Hepatocyte (in vitro differentiated cells): ENCODE results near the gene DAB2IP. TPM values are rescaled to one million over a fixed set of nuclear protein-coding genes. Genes with fewer than 3 reads are reported as not detected.

ENCODE experiments used
- DNase-seq: peaks from one replicate; pipeline ENCODE4 v3.0.0-alpha.2; 2016; ENCODE audit warnings: low spot score
- H2AFZ ChIP-seq: fragments of 200-600 bp; sonication (generic); 2 replicates; pipeline ENCODE4 v1.6.0; 2016; ENCODE audit warnings: antibody characterized with exemption, mild to moderate bottlenecking
- H3K27ac ChIP-seq: fragments of 200-600 bp; sonication (generic); 2 replicates; pipeline ENCODE4 v1.5.1; 2016; ENCODE audit warnings: mild to moderate bottlenecking
- H3K27me3 ChIP-seq: fragments of 200-600 bp; sonication (generic); 2 replicates; pipeline ENCODE4 v1.6.1; 2016
- H3K36me3 ChIP-seq: fragments of 200-600 bp; sonication (generic); replicated peaks from 2 replicates; pipeline ENCODE4 v1.5.1; 2016; ENCODE audit warnings: low read depth; ENCODE audit not compliant: insufficient read depth
- H3K4me1 ChIP-seq: fragments of 200-600 bp; sonication (generic); 2 replicates; pipeline ENCODE4 v1.5.1; 2016; ENCODE audit warnings: mild to moderate bottlenecking, moderate library complexity; ENCODE audit not compliant: insufficient read depth
- H3K4me2 ChIP-seq: fragments of 200-600 bp; sonication (generic); 2 replicates; pipeline ENCODE4 v1.6.0; 2016
- H3K4me3 ChIP-seq: fragments of 200-600 bp; sonication (generic); 2 replicates; pipeline ENCODE4 v1.5.1; 2016; ENCODE audit warnings: mild to moderate bottlenecking
- H3K79me2 ChIP-seq: fragments of 200-600 bp; sonication (generic); 2 replicates; pipeline ENCODE4 v1.6.0; 2017; ENCODE audit warnings: mild to moderate bottlenecking
- H3K9me2 ChIP-seq: fragments of 200-600 bp; sonication (generic); replicated peaks from 2 replicates; pipeline ENCODE4 v1.6.0; 2017; ENCODE audit warnings: mild to moderate bottlenecking; ENCODE audit not compliant: insufficient read depth
- H3K9me3 ChIP-seq: fragments of 200-600 bp; sonication (generic); 2 replicates; pipeline ENCODE4 v1.5.1; 2016; ENCODE audit warnings: low read depth, mild to moderate bottlenecking
- H4K20me1 ChIP-seq: fragments of 200-600 bp; sonication (generic); 2 replicates; pipeline ENCODE4 v1.6.0; 2016; ENCODE audit warnings: mild to moderate bottlenecking; ENCODE audit not compliant: insufficient read depth, poor library complexity, severe bottlenecking
- CTCF ChIP-seq: fragments of 200-600 bp; sonication (generic); IDR thresholded peaks from 2 replicates; pipeline ENCODE4 v1.5.1; 2016; ENCODE audit warnings: antibody characterized with exemption, mild to moderate bottlenecking; ENCODE audit not compliant: poor library complexity
- EZH2 ChIP-seq: fragments of 200-600 bp; sonication (generic); IDR thresholded peaks from 2 replicates; pipeline ENCODE4 v1.6.1; 2016; ENCODE audit warnings: antibody characterized with exemption, mild to moderate bottlenecking, borderline replicate concordance
- EZH2phosphoT487 ChIP-seq: fragments of 200-600 bp; sonication (generic); IDR thresholded peaks from one replicate; pipeline ENCODE4 v1.6.1; 2018; ENCODE audit warnings: antibody characterized with exemption, mild to moderate bottlenecking, low read depth, moderate library complexity; ENCODE audit not compliant: unreplicated experiment, severe bottlenecking
- WGBS: methylation state at CpG from one replicate; pipeline ENCODE4 v1.1.6; 2016; ENCODE audit warnings: low lambda C conversion rate; ENCODE audit errors: missing lambda C conversion rate; 5-methylcytosine and 5-hydroxymethylcytosine counted together
- polyA plus RNA-seq: library from polyadenylated mRNA; unstranded; fragments of >200 nt; fragmentation: Nextera tagmentation; extraction: Ambion mirVana; gene quantifications from 2 replicates; pipeline ENCODE4 v1.2.1, GENCODE V29; 2016
- total RNA-seq: library from RNA; depleted of rRNA; stranded (reverse); fragments of >200 nt; gene quantifications from 2 replicates; pipeline ENCODE4 v1.2.3, GENCODE V29; 2014

DAB2IP gene
- total and polyA plus RNA-seq, 2 experiments from 2014 or later, result 11.6 to 31.0 TPM

GRCh38 chr9:121753802-121754654 is 102.6 kb downstream of the DAB2IP start:
- Histone ChIP-seq H3K79me2 (peaks cover 66% of the 10 kb centered on the region), H3K9me2 (no peaks in the 10 kb centered on the region), H3K9me3 (no peaks in the 10 kb centered on the region), H4K20me1 (peaks cover 54% of the 10 kb centered on the region), H3K4me2 (no peak overlapping the region), H3K4me1 (peaks cover 11% of the 10 kb centered on the region), H3K4me3 (no peak overlapping the region), H3K36me3 (no peaks in the 10 kb centered on the region), H3K27ac (no peak overlapping the region), H2AFZ (no peak overlapping the region), H3K27me3 (no peaks in the 10 kb centered on the region)
- TF ChIP-seq EZH2phosphoT487 (no peak), EZH2 (no peak), CTCF (no peak)
- no peak for DNase-seq
- 94% methylated on average over 12 of the region's 12 CpGs for WGBS

DNA sequence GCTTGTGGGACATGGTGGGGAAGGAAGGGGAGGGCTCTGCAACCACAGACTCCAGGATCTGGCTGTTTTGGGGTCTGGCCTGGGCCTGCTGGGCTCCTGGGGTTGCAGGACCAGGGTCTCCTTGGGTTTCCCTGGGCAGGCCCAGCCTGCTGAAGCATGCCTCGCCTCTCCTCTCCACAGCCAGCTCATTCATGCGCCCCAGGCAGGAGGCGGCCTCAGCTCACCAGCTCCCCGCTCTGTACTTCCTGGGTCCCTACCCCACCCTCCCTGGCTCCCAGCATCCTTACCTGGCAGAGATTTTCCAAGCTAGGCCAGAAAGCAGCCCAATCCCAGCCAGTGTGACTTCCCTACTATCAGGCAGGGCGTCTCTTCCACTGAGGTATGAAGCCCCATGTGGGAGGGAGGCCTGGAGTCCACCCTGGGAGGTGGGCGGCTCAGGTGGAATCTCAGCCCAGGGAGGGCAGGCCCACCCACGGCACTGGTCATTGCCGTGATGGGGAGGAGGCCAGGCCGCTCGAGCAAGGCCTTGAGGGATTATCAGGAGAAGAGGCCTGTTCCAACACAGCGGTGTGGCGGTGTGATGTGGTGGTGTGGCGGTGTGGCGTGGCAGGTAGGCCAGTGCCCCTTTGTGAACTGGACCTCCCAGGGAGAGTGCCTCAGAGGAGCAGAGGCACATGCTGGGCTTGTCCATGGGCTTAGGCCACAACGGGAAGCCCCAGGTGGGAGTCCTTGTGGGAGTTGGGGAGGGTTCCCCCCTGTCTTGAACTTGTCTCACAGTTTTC is 103.4 kb downstream of the DAB2IP start:
- 89% methylated on average over 15 of the region's 15 CpGs for WGBS
- H3K4me1 ChIP-seq, result peaks cover 7% of the 10 kb centered on the region
- H3K36me3 ChIP-seq, result no peaks in the 10 kb centered on the region
- H3K27me3 ChIP-seq, result no peaks in the 10 kb centered on the region
- no peak overlapping the region for H3K4me3 ChIP-seq
- no peaks in the 10 kb centered on the region for H3K9me2 ChIP-seq
- H4K20me1 ChIP-seq, result peaks cover 49% of the 10 kb centered on the region
- no peak for TF ChIP-seq EZH2phosphoT487
- H3K79me2 ChIP-seq, result peaks cover 58% of the 10 kb centered on the region
- no peak overlapping the region for H2AFZ ChIP-seq
- H3K9me3 ChIP-seq, result no peaks in the 10 kb centered on the region
- H3K4me2 ChIP-seq, result no peak overlapping the region
- H3K27ac ChIP-seq, result no peak overlapping the region
- no peak for DNase-seq

DNA sequence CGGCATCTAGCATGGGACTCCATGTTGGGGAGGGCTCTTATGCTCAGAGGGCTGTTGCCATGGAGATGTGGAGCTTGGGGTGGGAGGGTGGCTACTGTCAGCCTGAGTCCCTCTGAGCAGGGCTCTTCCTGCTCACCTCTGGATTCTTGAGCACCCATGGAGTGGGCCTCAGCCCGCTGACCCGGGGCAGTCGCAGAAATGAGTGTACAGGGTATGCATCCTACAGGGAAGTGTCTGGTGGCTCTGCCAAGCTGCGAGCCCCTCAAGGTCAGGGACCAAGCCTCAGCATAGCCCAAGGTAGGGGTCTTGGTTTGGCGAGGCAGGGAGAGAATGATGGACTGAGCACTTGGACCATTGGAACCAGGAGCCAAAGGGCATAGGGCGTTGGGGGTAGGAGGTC is 104.1 kb downstream of the DAB2IP start:
- Histone ChIP-seq H3K4me3 (no peak overlapping the region), H3K9me3 (no peaks in the 10 kb centered on the region), H3K4me2 (no peak overlapping the region), H3K4me1 (peaks cover under 1% of the 10 kb centered on the region), H3K79me2 (peaks cover 51% of the 10 kb centered on the region), H4K20me1 (peaks cover 42% of the 10 kb centered on the region), H3K36me3 (no peaks in the 10 kb centered on the region), H3K27ac (no peak overlapping the region), H3K9me2 (no peaks in the 10 kb centered on the region), H2AFZ (no peak overlapping the region), H3K27me3 (no peaks in the 10 kb centered on the region)
- no peak for TF ChIP-seq EZH2phosphoT487
- no peak for TF ChIP-seq EZH2
- no peak for TF ChIP-seq CTCF
- WGBS, result 97% methylated on average over 7 of the region's 7 CpGs
- no peak for DNase-seq
